Astrocyte (in vitro differentiated cells and primary cell): ENCODE measurements around the gene POU3F2.

Experiments
- CTCF ChIP-seq: IDR thresholded peaks from 2 replicates; pipeline ENCODE4 v1.5.1; 2011; ENCODE audit warnings: low read depth, mild to moderate bottlenecking, inconsistent platforms, low read length, moderate library complexity; ENCODE audit not compliant: insufficient read depth
- EZH2 ChIP-seq: IDR thresholded peaks from 2 replicates; pipeline ENCODE4 v1.6.1; 2012; ENCODE audit warnings: mild to moderate bottlenecking, low read length, inconsistent platforms; ENCODE audit not compliant: insufficient read depth

GRCh38 chr6:98844244-98845210 lies 10.2 kb downstream of the POU3F2 start:
- no peak for TF ChIP-seq CTCF
- no peak for TF ChIP-seq EZH2
